ENCODE measurements around the gene DCHS2. TPM values are rescaled to one million over a fixed set of nuclear protein-coding genes. Genes with fewer than 3 reads are reported as not detected.
A peak's percentile ranks its signal among the peaks of the same experiment; 100 is the strongest.

Gene DCHS2
- total RNA-seq, 1 donor: under 0.01 TPM

- H3K27ac ChIP-seq (ENCODE audit: low read depth, low read length): no peak overlapping the region
- H3K27me3 ChIP-seq (ENCODE audit: insufficient read depth, low read length): no peaks in the 10 kb centered on the region
- no peak overlapping the region for H3K4me3 ChIP-seq (ENCODE audit: insufficient read depth, low read length)
- TF ChIP-seq, protein P1, sequence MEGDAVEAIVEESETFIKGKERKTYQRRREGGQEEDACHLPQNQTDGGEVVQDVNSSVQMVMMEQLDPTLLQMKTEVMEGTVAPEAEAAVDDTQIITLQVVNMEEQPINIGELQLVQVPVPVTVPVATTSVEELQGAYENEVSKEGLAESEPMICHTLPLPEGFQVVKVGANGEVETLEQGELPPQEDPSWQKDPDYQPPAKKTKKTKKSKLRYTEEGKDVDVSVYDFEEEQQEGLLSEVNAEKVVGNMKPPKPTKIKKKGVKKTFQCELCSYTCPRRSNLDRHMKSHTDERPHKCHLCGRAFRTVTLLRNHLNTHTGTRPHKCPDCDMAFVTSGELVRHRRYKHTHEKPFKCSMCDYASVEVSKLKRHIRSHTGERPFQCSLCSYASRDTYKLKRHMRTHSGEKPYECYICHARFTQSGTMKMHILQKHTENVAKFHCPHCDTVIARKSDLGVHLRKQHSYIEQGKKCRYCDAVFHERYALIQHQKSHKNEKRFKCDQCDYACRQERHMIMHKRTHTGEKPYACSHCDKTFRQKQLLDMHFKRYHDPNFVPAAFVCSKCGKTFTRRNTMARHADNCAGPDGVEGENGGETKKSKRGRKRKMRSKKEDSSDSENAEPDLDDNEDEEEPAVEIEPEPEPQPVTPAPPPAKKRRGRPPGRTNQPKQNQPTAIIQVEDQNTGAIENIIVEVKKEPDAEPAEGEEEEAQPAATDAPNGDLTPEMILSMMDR (IDR thresholded peaks at IDR 0.05; ENCODE audit: extremely low read depth, low read depth, low read length): no peak
- no peaks in the 10 kb centered on the region for H3K79me2 ChIP-seq (ENCODE audit: insufficient read depth, low read length)
- no peaks in the 10 kb centered on the region for H3K36me3 ChIP-seq (ENCODE audit: insufficient read depth, low read length)
- H4K20me1 ChIP-seq (ENCODE audit: insufficient read depth, low read length): no peaks in the 10 kb centered on the region
- H3K4me1 ChIP-seq (ENCODE audit: insufficient read depth, low read length): no peaks in the 10 kb centered on the region
- no peak overlapping the region for H2AFZ ChIP-seq (ENCODE audit: low read length)
- H3K9me3 ChIP-seq (ENCODE audit: low read depth, low read length): no peaks in the 10 kb centered on the region
- no peak overlapping the region for H3K4me2 ChIP-seq (ENCODE audit: insufficient read depth, low read length)
- DNase-seq (ENCODE audit: insufficient read length, low spot score, missing footprints): no peak
Observed at GRCh38 chr4:154502111-154502510, 10.5 kb upstream of the DCHS2 start.

DNA sequence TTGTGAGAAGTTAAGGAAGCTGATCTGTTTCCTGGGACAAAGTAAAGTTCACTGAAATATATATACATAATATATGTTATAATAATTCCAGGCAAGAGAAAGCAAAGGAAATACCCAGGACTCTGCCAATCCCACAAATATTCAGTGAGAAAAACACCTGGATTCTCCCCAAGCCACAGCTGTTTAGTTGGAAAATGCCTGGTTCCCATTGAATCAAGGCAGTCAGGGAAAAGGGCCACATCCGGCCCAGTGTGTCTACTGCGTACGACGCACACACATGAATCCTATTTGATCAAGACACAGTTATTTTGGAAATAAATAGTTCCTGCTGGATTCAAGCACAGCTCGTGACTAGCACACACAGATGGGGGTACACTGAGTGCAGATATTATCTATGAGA, 6.3 kb upstream of the DCHS2 start:
- no peaks in the 10 kb centered on the region for H3K36me3 ChIP-seq (ENCODE audit: insufficient read depth, low read length)
- H3K27me3 ChIP-seq (ENCODE audit: insufficient read depth, low read length): no peaks in the 10 kb centered on the region
- no peaks in the 10 kb centered on the region for H3K9me3 ChIP-seq (ENCODE audit: low read depth, low read length)
- no peak overlapping the region for H3K4me2 ChIP-seq (ENCODE audit: insufficient read depth, low read length)
- H3K27ac ChIP-seq (ENCODE audit: low read depth, low read length): no peak overlapping the region
- no peaks in the 10 kb centered on the region for H3K4me1 ChIP-seq (ENCODE audit: insufficient read depth, low read length)
- H4K20me1 ChIP-seq (ENCODE audit: insufficient read depth, low read length): no peaks in the 10 kb centered on the region
- H3K4me3 ChIP-seq (ENCODE audit: insufficient read depth, low read length): no peak overlapping the region
- no peak for DNase-seq (ENCODE audit: insufficient read length, low spot score, missing footprints)
- no peak overlapping the region for H2AFZ ChIP-seq (ENCODE audit: low read length)
- H3K79me2 ChIP-seq (ENCODE audit: insufficient read depth, low read length): no peaks in the 10 kb centered on the region
- TF ChIP-seq, protein P1 (IDR thresholded peaks at IDR 0.05; ENCODE audit: extremely low read depth, low read depth, low read length): no peak

GRCh38 chr4:154495867-154496266, 4.3 kb upstream of the DCHS2 start:
- H3K4me1 ChIP-seq (ENCODE audit: insufficient read depth, low read length): no peaks in the 10 kb centered on the region
- no peak overlapping the region for H3K4me3 ChIP-seq (ENCODE audit: insufficient read depth, low read length)
- no peaks in the 10 kb centered on the region for H3K36me3 ChIP-seq (ENCODE audit: insufficient read depth, low read length)
- no peak overlapping the region for H2AFZ ChIP-seq (ENCODE audit: low read length)
- H3K9me3 ChIP-seq (ENCODE audit: low read depth, low read length): no peaks in the 10 kb centered on the region
- H4K20me1 ChIP-seq (ENCODE audit: insufficient read depth, low read length): no peaks in the 10 kb centered on the region
- no peak overlapping the region for H3K4me2 ChIP-seq (ENCODE audit: insufficient read depth, low read length)
- H3K79me2 ChIP-seq (ENCODE audit: insufficient read depth, low read length): no peaks in the 10 kb centered on the region
- TF ChIP-seq, protein P1 (IDR thresholded peaks at IDR 0.05; ENCODE audit: extremely low read depth, low read depth, low read length): no peak
- no peak overlapping the region for H3K27ac ChIP-seq (ENCODE audit: low read depth, low read length)
- peaks cover 12% of the 10 kb centered on the region for H3K27me3 ChIP-seq (ENCODE audit: insufficient read depth, low read length)
- DNase-seq (ENCODE audit: insufficient read length, low spot score, missing footprints): no peak

DNA sequence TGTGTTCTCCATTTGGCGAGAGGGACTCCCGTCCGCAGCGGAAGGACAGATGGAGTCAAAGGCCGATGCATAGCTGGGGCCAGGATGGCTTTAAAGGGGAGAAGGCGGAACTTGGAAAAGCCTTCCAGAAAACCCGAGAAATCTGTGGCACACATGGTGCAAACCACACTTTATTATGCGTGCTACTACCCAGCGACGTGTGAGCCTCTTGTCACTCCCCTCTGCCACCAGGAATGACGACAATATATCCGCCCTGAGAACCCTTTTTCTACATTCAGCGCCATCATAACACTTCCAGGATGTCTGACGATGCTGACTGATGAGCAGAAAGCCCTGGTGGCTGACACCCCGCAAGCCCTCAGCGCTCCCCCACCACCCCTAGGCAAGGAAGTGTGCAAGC, 689 bp upstream of the DCHS2 start:
- Histone ChIP-seq H3K4me2 (ENCODE audit: insufficient read depth, low read length) (no peak overlapping the region), H3K9me3 (ENCODE audit: low read depth, low read length) (no peaks in the 10 kb centered on the region), H3K27ac (ENCODE audit: low read depth, low read length) (no peak overlapping the region), H2AFZ (ENCODE audit: low read length) (no peak overlapping the region), H3K27me3 (ENCODE audit: insufficient read depth, low read length) (peaks cover 23% of the 10 kb centered on the region), H4K20me1 (ENCODE audit: insufficient read depth, low read length) (no peaks in the 10 kb centered on the region), H3K4me3 (ENCODE audit: insufficient read depth, low read length) (no peak overlapping the region), H3K4me1 (ENCODE audit: insufficient read depth, low read length) (no peaks in the 10 kb centered on the region), H3K36me3 (ENCODE audit: insufficient read depth, low read length) (no peaks in the 10 kb centered on the region), H3K79me2 (ENCODE audit: insufficient read depth, low read length) (no peaks in the 10 kb centered on the region)
- DNase-seq (ENCODE audit: insufficient read length, low spot score, missing footprints): peak; percentile 56
- TF ChIP-seq, protein P1 (IDR thresholded peaks at IDR 0.05; ENCODE audit: extremely low read depth, low read depth, low read length): no peak
